Nephron (organoid): ENCODE data around the gene SPDYA.

Experiments used
- H3K27ac Mint-ChIP-seq, 3 experiments: 2 replicates each; pipeline ENCODE4 v1.8.0; 2020; ENCODE audit warnings: mixed read lengths in 3 of 3, mild to moderate bottlenecking in 2 of 3, moderate library complexity in 1 of 3
- H3K27me3 Mint-ChIP-seq: 2 replicates; pipeline ENCODE4 v1.8.0; 2021; ENCODE audit warnings: low read depth, mild to moderate bottlenecking, moderate library complexity, mixed read lengths
- H3K36me3 Mint-ChIP-seq: 2 replicates; pipeline ENCODE4 v1.8.0; 2020; ENCODE audit warnings: low read depth, mixed read lengths
- H3K4me1 Mint-ChIP-seq: 2 replicates; pipeline ENCODE4 v1.8.0; 2020; ENCODE audit warnings: mixed read lengths
- H3K4me3 Mint-ChIP-seq, 3 experiments: 2 replicates each; pipeline ENCODE4 v1.8.0; 2020; ENCODE audit warnings: mild to moderate bottlenecking in 3 of 3, mixed read lengths in 3 of 3, moderate library complexity in 2 of 3
- H3K9me3 Mint-ChIP-seq: 2 replicates; pipeline ENCODE4 v1.8.0; 2020; ENCODE audit warnings: mixed read lengths
- CTCF ChIP-seq, 3 experiments: fragments of 200-600 bp; sonication (generic); IDR thresholded peaks; one replicate each; pipeline ENCODE4 v1.5.0; 2021; ENCODE audit warnings: antibody characterized with exemption in 3 of 3; ENCODE audit not compliant: unreplicated experiment in 3 of 3

SPDYA gene

GRCh38 chr2:28768422-28768821 lies 42.2 kb upstream of the SPDYA start:
- Mint-ChIP-seq H3K9me3 (peaks cover 5% of the 10 kb centered on the region), H3K4me3 (no peak overlapping the region), H3K36me3 (peaks cover 33% of the 10 kb centered on the region), H3K4me1 (peaks cover 51% of the 10 kb centered on the region), H3K27ac (no peak overlapping the region), H3K27me3 (no peaks in the 10 kb centered on the region)
- TF ChIP-seq CTCF (IDR thresholded peaks at IDR 0.05; ENCODE audit: unreplicated experiment in 3 of 3): no peak

DNA sequence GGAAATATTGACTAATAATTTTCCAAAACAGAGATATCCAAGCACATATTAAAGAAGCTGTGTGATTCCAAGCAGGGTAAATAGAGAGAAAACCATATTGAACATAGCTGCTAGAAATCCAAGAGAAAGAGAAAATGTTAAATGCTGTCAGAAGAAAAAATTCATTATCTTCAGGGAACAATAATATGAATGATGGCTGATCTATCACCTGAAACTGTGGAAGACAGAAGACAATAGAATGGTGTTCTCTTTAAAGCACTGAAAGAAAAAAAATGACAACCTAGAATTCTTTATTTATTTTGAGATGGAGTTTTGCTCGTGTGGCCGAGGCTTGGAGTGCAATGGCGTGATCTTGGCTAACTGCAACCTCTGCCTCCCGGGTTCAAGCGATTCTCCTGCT lies 41.7 kb upstream of the SPDYA start:
- Mint-ChIP-seq H3K4me1 (peaks cover 48% of the 10 kb centered on the region), H3K27ac (no peak overlapping the region), H3K4me3 (no peak overlapping the region), H3K36me3 (peaks cover 33% of the 10 kb centered on the region), H3K27me3 (no peaks in the 10 kb centered on the region), H3K9me3 (peaks cover 5% of the 10 kb centered on the region)
- no peak for TF ChIP-seq CTCF (IDR thresholded peaks at IDR 0.05; ENCODE audit: unreplicated experiment in 3 of 3)

GRCh38 chr2:28772351-28772750 lies 38.3 kb upstream of the SPDYA start:
- Mint-ChIP-seq H3K9me3 (peaks cover 5% of the 10 kb centered on the region), H3K27me3 (no peaks in the 10 kb centered on the region), H3K27ac (no peak overlapping the region), H3K4me1 (peaks cover 42% of the 10 kb centered on the region), H3K36me3 (peaks cover 34% of the 10 kb centered on the region), H3K4me3 (no peak overlapping the region)
- TF ChIP-seq CTCF (IDR thresholded peaks at IDR 0.05; ENCODE audit: unreplicated experiment in 3 of 3): no peak

GRCh38 chr2:28776471-28776870 lies 34.2 kb upstream of the SPDYA start:
- H3K27me3 Mint-ChIP-seq: no peaks in the 10 kb centered on the region
- H3K4me3 Mint-ChIP-seq: no peak overlapping the region
- peaks cover 17% of the 10 kb centered on the region for H3K4me1 Mint-ChIP-seq
- no peak for TF ChIP-seq CTCF (IDR thresholded peaks at IDR 0.05; ENCODE audit: unreplicated experiment in 3 of 3)
- no peaks in the 10 kb centered on the region for H3K9me3 Mint-ChIP-seq
- peaks cover 40% of the 10 kb centered on the region for H3K36me3 Mint-ChIP-seq
- no peak overlapping the region for H3K27ac Mint-ChIP-seq

DNA sequence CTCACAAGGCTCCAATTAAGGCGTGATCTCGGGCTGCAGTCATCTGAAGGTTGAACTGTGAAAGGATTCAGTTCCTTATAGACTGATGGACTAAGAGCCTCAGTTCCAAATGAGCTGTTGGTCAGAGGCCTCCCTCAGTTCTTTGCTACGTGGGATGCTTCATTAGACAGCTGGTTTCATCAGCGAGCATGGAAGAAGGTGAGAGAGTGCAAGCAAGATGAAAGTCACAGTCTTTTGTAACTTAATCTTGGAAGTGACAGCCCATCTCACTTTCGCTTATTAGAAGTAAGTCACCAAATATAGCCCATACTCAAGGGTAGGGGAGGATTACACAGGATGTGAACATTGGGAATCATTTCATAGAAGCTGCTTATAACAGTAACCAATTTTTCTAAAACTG lies 32.2 kb upstream of the SPDYA start:
- Mint-ChIP-seq H3K9me3 (no peaks in the 10 kb centered on the region), H3K4me1 (peaks cover 12% of the 10 kb centered on the region), H3K36me3 (peaks cover 55% of the 10 kb centered on the region), H3K27me3 (no peaks in the 10 kb centered on the region), H3K4me3 (no peak overlapping the region), H3K27ac (peak overlapping the region in 1 of 3 experiments; percentile 58)
- no peak for TF ChIP-seq CTCF (IDR thresholded peaks at IDR 0.05; ENCODE audit: unreplicated experiment in 3 of 3)

DNA sequence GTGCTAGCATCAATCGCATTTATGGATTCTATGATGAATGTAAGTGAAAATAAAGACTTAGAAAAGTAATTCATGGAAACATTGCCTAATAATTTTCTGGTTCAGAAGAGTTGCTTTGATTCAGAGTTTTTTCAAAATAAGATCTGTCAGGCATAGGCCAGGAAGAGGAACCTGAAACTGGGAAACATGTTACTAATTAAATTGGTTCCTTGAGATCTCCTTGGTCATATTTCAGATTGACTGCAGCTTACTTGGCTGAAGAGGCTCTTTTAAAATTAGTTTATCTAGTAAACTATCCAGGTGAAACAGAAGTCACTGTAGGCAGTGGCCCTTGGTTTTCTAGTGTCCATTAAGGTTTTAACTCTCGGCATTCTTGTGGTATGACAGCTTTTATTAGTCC lies 31.6 kb upstream of the SPDYA start:
- peaks cover 61% of the 10 kb centered on the region for H3K36me3 Mint-ChIP-seq
- no peaks in the 10 kb centered on the region for H3K27me3 Mint-ChIP-seq
- TF ChIP-seq CTCF (IDR thresholded peaks at IDR 0.05; ENCODE audit: unreplicated experiment in 3 of 3): no peak
- no peaks in the 10 kb centered on the region for H3K9me3 Mint-ChIP-seq
- H3K4me3 Mint-ChIP-seq: no peak overlapping the region
- peaks cover 11% of the 10 kb centered on the region for H3K4me1 Mint-ChIP-seq
- H3K27ac Mint-ChIP-seq: no peak overlapping the region
